H1 (cell line): ENCODE measurements around the gene JPT2. TPM values are rescaled to one million over a fixed set of nuclear protein-coding genes. Genes with fewer than 3 reads are reported as not detected.

ENCODE experiments used
- CTCF ChIA-PET: fragments of 300-600 bp; sonication (Branson Sonifier 250); formaldehyde crosslinking; loops from one replicate; lab custom pipeline; 2021; ENCODE audit not compliant: partially characterized antibody; lab: Charles Lee
- POLR2A ChIA-PET: fragments of 300-600 bp; sonication (Branson Sonifier 250); formaldehyde crosslinking; loops from one replicate; lab custom pipeline; 2021; ENCODE audit warnings: inconsistent platforms; ENCODE audit not compliant: partially characterized antibody; lab: Charles Lee
- DNase-seq, 2 experiments: peaks; one replicate each; pipeline versions ENCODE4 v3.0.0 to v3.0.0-alpha.2; 2010 to 2022; ENCODE audit warnings: low spot score in 2 of 2, low read depth in 1 of 2, mixed read lengths in 1 of 2
- FAIRE-seq: peaks from 2 replicates; lab custom pipeline; 2011; peaks lifted over from hg19 to GRCh38; lab: Jason Lieb, UNC
- H2AFZ ChIP-seq: 2 replicates; pipeline ENCODE4 v1.8.1; 2012; ENCODE audit warnings: low read length, inconsistent platforms
- H2AK5ac ChIP-seq: 2 replicates; pipeline ENCODE4 v1.6.1; 2013; ENCODE audit warnings: low read depth, low read length
- H2BK120ac ChIP-seq: replicated peaks from 2 replicates; pipeline ENCODE3; 2013; ENCODE audit warnings: low read depth, low read length, inconsistent platforms
- H2BK12ac ChIP-seq: 2 replicates; pipeline ENCODE4 v1.6.1; 2013; ENCODE audit warnings: low read depth, low read length
- H2BK15ac ChIP-seq: 2 replicates; pipeline ENCODE4 v1.6.1; 2013; ENCODE audit warnings: low read length
- H2BK20ac ChIP-seq: 2 replicates; pipeline ENCODE4 v1.6.1; 2013; ENCODE audit warnings: low read length
- H2BK5ac ChIP-seq: 2 replicates; pipeline ENCODE4 v1.6.1; 2013; ENCODE audit warnings: low read depth, low read length
- H3K14ac ChIP-seq: 2 replicates; pipeline ENCODE4 v1.6.1; 2013; ENCODE audit warnings: inconsistent platforms; ENCODE audit not compliant: insufficient read length
- H3K18ac ChIP-seq: 2 replicates; pipeline ENCODE4 v1.6.1; 2013; ENCODE audit warnings: low read length; ENCODE audit errors: extremely low read depth
- H3K23ac ChIP-seq: 2 replicates; pipeline ENCODE4 v1.6.1; 2013; ENCODE audit warnings: inconsistent platforms; ENCODE audit not compliant: insufficient read length
- H3K23me2 ChIP-seq: 2 replicates; pipeline ENCODE4 v1.6.1; 2013; ENCODE audit warnings: low read depth, low read length
- H3K27ac ChIP-seq: 2 replicates; pipeline ENCODE4 v1.6.1; 2011; ENCODE audit warnings: low read depth, low read length, inconsistent platforms
- H3K27me3 ChIP-seq, 4 experiments: replicated peaks in 1 of 4; 1 replicate in 1 of 4; 2 replicates in 3 of 4; pipeline versions ENCODE4 v1.6.1 to v1.8.1; 2011 to 2013; ENCODE audit warnings: low read length in 3 of 4, mild to moderate bottlenecking in 3 of 4, inconsistent platforms in 2 of 4, mixed read lengths in 2 of 4, moderate library complexity in 1 of 4; ENCODE audit not compliant: control insufficient read depth in 3 of 4, insufficient read depth in 3 of 4; ENCODE audit errors: extremely low read depth in 1 of 4
- H3K36me3 ChIP-seq, 4 experiments: 2 replicates each; pipeline versions ENCODE4 v1.6.1 to v1.8.1; 2011 to 2013; ENCODE audit warnings: mild to moderate bottlenecking in 4 of 4, low read length in 3 of 4, moderate library complexity in 2 of 4, control low read depth in 1 of 4, inconsistent platforms in 1 of 4; ENCODE audit not compliant: insufficient read depth in 4 of 4, control insufficient read depth in 2 of 4
- H3K4ac ChIP-seq: replicated peaks from 2 replicates; pipeline ENCODE3; 2013; ENCODE audit warnings: low read length, low read depth, mixed read lengths, inconsistent platforms; ENCODE audit not compliant: insufficient read length
- H3K4me1 ChIP-seq, 4 experiments: replicated peaks in 1 of 4; 1 replicate in 1 of 4; 2 replicates in 3 of 4; pipeline versions ENCODE4 v1.6.1 to v1.8.1; 2011 to 2013; ENCODE audit warnings: low read length in 3 of 4, inconsistent platforms in 2 of 4, mixed read lengths in 1 of 4; ENCODE audit not compliant: insufficient read depth in 4 of 4, control insufficient read depth in 3 of 4
- H3K4me2 ChIP-seq, 2 experiments: 2 replicates each; pipeline versions ENCODE4 v1.6.1 to v1.8.1; 2011 to 2013; ENCODE audit warnings: low read depth in 2 of 2, low read length in 2 of 2, control low read depth in 1 of 2, inconsistent platforms in 1 of 2, mild to moderate bottlenecking in 1 of 2; ENCODE audit not compliant: insufficient read depth in 1 of 2
- H3K4me3 ChIP-seq, 4 experiments: fragments of 200-600, 300-600 bp in 1 of 4; sonication (generic), shearing (Covaris generic), sonication (Bioruptor Twin) in 1 of 4; 2 replicates each; pipeline versions ENCODE4 v1.5.1 to v1.8.1; 2011 to 2016; ENCODE audit warnings: low read length in 4 of 4, low read depth in 3 of 4, control low read depth in 2 of 4, inconsistent platforms in 2 of 4, mild to moderate bottlenecking in 2 of 4, mixed read lengths in 1 of 4, moderate library complexity in 1 of 4; ENCODE audit not compliant: insufficient read depth in 2 of 4; ENCODE audit errors: extremely low read depth in 1 of 4
- H3K56ac ChIP-seq: replicated peaks from 2 replicates; pipeline ENCODE3; 2013; ENCODE audit warnings: low read depth, mild to moderate bottlenecking, mixed read lengths, low read length, inconsistent platforms; ENCODE audit not compliant: insufficient read length
- H3K79me1 ChIP-seq: 2 replicates; pipeline ENCODE4 v1.6.1; 2013; ENCODE audit warnings: low read depth, low read length, control low read depth
- H3K79me2 ChIP-seq, 2 experiments: 2 replicates each; pipeline versions ENCODE4 v1.6.1 to v1.8.1; 2012 to 2013; ENCODE audit warnings: low read length in 2 of 2, mild to moderate bottlenecking in 2 of 2, inconsistent platforms in 1 of 2; ENCODE audit not compliant: insufficient read depth in 2 of 2, control insufficient read depth in 1 of 2
- H3K9ac ChIP-seq, 4 experiments: replicated peaks in 1 of 4; 1 replicate in 1 of 4; 2 replicates in 3 of 4; pipeline versions ENCODE4 v1.6.1 to v1.8.1; 2011 to 2013; ENCODE audit warnings: low read depth in 3 of 4, low read length in 3 of 4, control low read depth in 2 of 4, mild to moderate bottlenecking in 2 of 4, moderate library complexity in 2 of 4, inconsistent platforms in 1 of 4; ENCODE audit errors: extremely low read depth in 1 of 4
- H3K9me3 ChIP-seq, 2 experiments: 2 replicates each; pipeline versions ENCODE4 v1.6.1 to v1.8.1; 2012 to 2013; ENCODE audit warnings: mild to moderate bottlenecking in 2 of 2, moderate library complexity in 2 of 2, control low read depth in 1 of 2, inconsistent platforms in 1 of 2, low read depth in 1 of 2, low read length in 1 of 2, mixed read lengths in 1 of 2; ENCODE audit not compliant: insufficient read depth in 2 of 2
- H4K20me1 ChIP-seq, 2 experiments: replicated peaks in 1 of 2; 2 replicates each; pipeline versions ENCODE3 to v1.8.1; 2011 to 2013; ENCODE audit warnings: inconsistent platforms in 2 of 2, low read length in 2 of 2, mild to moderate bottlenecking in 1 of 2; ENCODE audit not compliant: insufficient read depth in 2 of 2, control insufficient read depth in 1 of 2
- H4K5ac ChIP-seq: 2 replicates; pipeline ENCODE4 v1.6.1; 2013; ENCODE audit warnings: low read length, low read depth, mixed read lengths, inconsistent platforms; ENCODE audit not compliant: insufficient read length
- H4K8ac ChIP-seq: 2 replicates; pipeline ENCODE4 v1.8.0; 2013; ENCODE audit warnings: mild to moderate bottlenecking, moderate library complexity, low read length, inconsistent platforms; ENCODE audit not compliant: insufficient read depth; ENCODE audit errors: extremely low read depth
- H4K91ac ChIP-seq: replicated peaks from 2 replicates; pipeline ENCODE3; 2013; ENCODE audit warnings: low read length, mixed read lengths, inconsistent platforms; ENCODE audit not compliant: insufficient read length
- CTCF ChIP-seq, 3 experiments: IDR thresholded peaks; 1 replicate in 2 of 3; 2 replicates in 1 of 3; pipeline versions ENCODE4 v1.5.1 to v1.6.1; 2011; ENCODE audit warnings: low read length in 3 of 3, mild to moderate bottlenecking in 3 of 3, inconsistent platforms in 2 of 3, low read depth in 1 of 3, moderate library complexity in 1 of 3; ENCODE audit not compliant: insufficient read depth in 1 of 3; ENCODE audit errors: control extremely low read depth in 1 of 3
- TAF1 ChIP-seq: IDR thresholded peaks from 2 replicates; pipeline ENCODE4 v1.6.1; 2011; ENCODE audit warnings: mild to moderate bottlenecking, low read depth, low read length
- TAF7 ChIP-seq: optimal IDR thresholded peaks from 2 replicates; pipeline ENCODE3; 2011; ENCODE audit warnings: low read depth, mild to moderate bottlenecking, inconsistent platforms, low read length, moderate library complexity, borderline replicate concordance
- WGBS, 2 experiments: shearing (Covaris generic) in 1 of 2; methylation state at CpG; one replicate each; pipeline versions ENCODE4 v1.1.6 to v1.1.7; 2013 to 2015; ENCODE audit warnings: low lambda C conversion rate in 2 of 2, mixed read lengths in 2 of 2, inconsistent platforms in 1 of 2, low coverage in 1 of 2, missing lambda C conversion rate in 1 of 2; ENCODE audit not compliant: insufficient replicate concordance in 2 of 2, insufficient coverage in 1 of 2, insufficient read length in 1 of 2; ENCODE audit errors: extremely low coverage in 1 of 2, missing lambda C conversion rate in 1 of 2; 5-methylcytosine and 5-hydroxymethylcytosine counted together
- polyA plus RNA-seq, 7 experiments: library from polyadenylated mRNA; depleted of rRNA in 3 of 7; stranded (reverse) in 5 of 7; unstranded in 2 of 7; fragments of >200 nt in 5 of 7; fragments of 200-250 nt in 2 of 7; gene quantifications; 1 replicate in 5 of 7; 2 replicates in 1 of 7; 4 replicates in 1 of 7; pipeline versions ENCODE4 v1.2.1 to v1.2.3, GENCODE V29; 2011 to 2013; ENCODE audit warnings: missing spikeins in 2 of 7, mixed read lengths in 2 of 7
- total RNA-seq: library from RNA; stranded (reverse); fragmentation: NEBNext Ultra II Directional; extraction: Animal tissue kit (Norgen Biotek cat#: 25700); gene quantifications from 2 replicates; pipeline ENCODE4 v1.2.1, GENCODE V29; 2021

The JPT2 gene
- total and polyA plus RNA-seq, 2 of the 8 experiments (the other 6 are each of a cell fraction or from before 2014, with no cell fraction given), result 67.6 to 197 TPM

DNA sequence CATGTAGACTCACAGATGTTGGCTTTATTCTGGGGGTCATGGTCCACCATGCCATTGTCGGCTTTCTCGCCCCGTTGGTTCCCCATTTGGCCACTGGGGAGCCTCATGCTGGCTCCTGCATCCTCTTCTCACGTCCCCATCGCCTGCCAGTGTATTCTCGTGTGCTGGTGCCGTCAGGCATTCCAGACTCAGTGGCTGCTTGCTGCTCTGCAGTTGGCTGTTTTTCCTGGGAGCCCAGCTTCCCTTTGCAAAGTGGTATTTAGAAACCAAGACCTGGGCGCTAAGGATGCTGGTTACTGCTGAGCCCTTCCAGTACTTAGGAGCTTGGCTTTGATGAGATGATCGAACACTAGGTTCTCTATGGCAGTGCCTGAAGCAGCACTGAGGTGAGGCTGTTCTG lies 46.8 kb upstream of the JPT2 start:
- Histone ChIP-seq H4K20me1 (peaks cover 23 to 31% of the 10 kb centered on the region in 2 experiments), H3K4ac (no peak overlapping the region), H3K18ac (no peak overlapping the region), H3K14ac (no peak overlapping the region), H3K4me2 (no peak overlapping the region), H4K8ac (no peak overlapping the region), H3K27me3 (no peaks in the 10 kb centered on the region), H3K9ac (no peak overlapping the region; a peak in 1 of 7 replicates), H3K36me3 (peaks cover 12 to 30% (median 14%) of the 10 kb centered on the region in 4 experiments; a peak in 5 of 8 replicates), H2BK5ac (no peak overlapping the region; the same call in 1 of the 2 replicates), H3K27ac (no peak overlapping the region), H3K4me1 (no peaks in the 10 kb centered on the region), H2BK15ac (no peak overlapping the region), H4K91ac (no peak overlapping the region), H3K23ac (no peak overlapping the region), H3K4me3 (no peak overlapping the region), H2AK5ac (no peak overlapping the region), H2AFZ (no peak overlapping the region), H4K5ac (no peak overlapping the region), H2BK120ac (no peak overlapping the region), H2BK12ac (no peak overlapping the region), H3K79me1 (peaks cover 29% of the 10 kb centered on the region), H3K23me2 (no peaks in the 10 kb centered on the region), H3K79me2 (peaks cover 0 to 65% of the 10 kb centered on the region in 2 experiments; a peak in 2 of 4 replicates), H3K56ac (no peak overlapping the region), H2BK20ac (no peak overlapping the region), H3K9me3 (no peaks in the 10 kb centered on the region)
- 95% methylated on average over 9 of the region's 9 CpGs; no CpG with 5 or more reads in 1 of the 2 experiments for WGBS, 2 experiments
- DNase-seq, result no peak
- ChIA-PET POLR2A (no interaction called here), CTCF (interaction anchor here (1.2 kb wide), 1 partner anchor 14 kb away, joined by 4 read pairs; no protein-coding TSS in a partner anchor)
- no peak for TF ChIP-seq TAF7
- no peak for TF ChIP-seq TAF1
- TF ChIP-seq CTCF (IDR thresholded peaks at IDR 0.05; ENCODE audit: control extremely low read depth in 1 of 3, insufficient read depth in 1 of 3, low read depth in 1 of 3, low read length in 3 of 3), result peak in 2 of 3 experiments; percentile 6 to 21; a peak in 2 of 4 replicates
- FAIRE-seq, result no peak
